SKM-1 (cell line): ENCODE measurements around the gene DARS2.

Experiments
- DNase-seq: peaks from one replicate; lab custom pipeline; 2025; ENCODE audit not compliant: unreplicated experiment; lab: John Stamatoyannopoulos, UW

The DARS2 gene

DNA sequence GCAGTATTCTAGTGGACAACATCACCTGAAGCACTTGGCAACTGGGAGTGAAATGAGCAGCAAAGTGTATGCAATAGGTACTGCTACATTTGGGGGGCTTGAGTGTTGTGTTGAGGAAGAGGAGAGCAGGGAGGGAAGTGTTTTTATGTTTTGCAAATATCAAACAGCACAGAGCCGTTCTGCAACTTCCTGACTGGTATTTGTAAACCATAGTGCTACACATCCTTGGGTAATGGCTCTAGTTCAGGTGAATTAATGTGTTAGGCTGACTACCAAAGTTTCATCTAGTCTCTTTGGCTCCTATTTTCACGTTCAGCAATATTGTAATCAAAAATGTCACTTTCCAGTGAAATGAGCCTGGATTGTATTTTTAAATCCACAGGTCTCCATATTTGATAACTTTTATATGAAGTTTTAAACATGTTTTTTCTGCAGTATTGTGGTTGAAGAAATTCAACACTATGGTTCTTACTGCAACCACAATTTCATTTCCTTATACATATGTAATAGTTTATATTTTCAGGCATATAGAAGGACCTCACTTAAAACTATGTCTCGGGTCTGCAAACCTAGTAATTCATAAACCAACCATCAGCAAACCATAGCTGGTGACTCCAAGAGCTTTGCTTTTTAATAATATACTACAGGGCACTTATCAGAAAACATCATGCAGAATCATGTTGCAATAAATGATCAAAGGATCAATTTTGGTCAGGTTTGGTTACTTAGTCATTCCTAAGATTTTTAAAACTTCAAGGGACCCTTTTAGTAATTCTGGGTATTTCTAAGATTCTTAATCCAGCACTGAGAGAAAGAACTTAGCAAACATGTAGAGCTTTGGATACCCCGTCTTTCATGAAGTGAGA is 62.5 kb downstream of the DARS2 start:
- DNase-seq = no peak

GRCh38 chr1:173887627-173888026 is 63.2 kb downstream of the DARS2 start:
- no peak for DNase-seq

DNA sequence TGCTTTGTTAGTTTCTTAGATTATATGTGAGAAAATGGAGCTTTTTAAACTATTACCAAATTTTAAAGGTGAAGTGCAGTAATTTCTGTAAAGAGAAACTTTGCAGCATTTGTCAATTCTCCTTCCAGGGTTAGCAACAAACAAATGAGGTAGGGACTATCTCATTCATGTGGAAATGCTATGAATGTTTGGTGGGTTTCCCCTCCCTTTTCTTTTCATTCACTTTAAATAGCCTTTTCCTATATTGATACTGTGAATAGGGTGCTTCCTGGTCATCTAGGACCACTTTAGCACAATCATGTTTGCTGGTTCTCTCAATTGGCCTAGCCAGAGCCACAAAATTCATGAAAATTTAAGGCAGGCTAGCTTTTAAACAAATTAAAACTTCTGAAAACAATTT is 64.3 kb downstream of the DARS2 start:
- no peak for DNase-seq

DNA sequence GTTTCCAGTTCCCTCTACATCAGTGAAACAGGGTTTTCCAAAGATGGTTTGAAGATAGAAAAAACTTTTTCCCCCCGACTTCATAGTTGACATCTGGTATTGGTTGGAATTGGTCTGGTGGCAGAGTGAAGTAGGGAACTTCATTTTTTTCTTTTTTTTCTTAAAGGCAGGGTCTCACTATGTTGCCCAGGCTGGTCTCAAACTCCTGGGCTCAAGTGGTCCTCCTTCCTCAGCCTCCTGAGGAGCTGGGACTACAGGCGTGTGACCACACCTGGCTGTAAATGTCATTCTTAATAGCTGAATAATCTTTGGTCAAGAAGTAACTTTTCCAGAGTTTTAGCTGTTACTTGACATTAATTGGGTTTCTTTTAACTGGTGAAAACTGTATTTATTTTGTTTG is 65.4 kb downstream of the DARS2 start:
- no peak for DNase-seq

DNA sequence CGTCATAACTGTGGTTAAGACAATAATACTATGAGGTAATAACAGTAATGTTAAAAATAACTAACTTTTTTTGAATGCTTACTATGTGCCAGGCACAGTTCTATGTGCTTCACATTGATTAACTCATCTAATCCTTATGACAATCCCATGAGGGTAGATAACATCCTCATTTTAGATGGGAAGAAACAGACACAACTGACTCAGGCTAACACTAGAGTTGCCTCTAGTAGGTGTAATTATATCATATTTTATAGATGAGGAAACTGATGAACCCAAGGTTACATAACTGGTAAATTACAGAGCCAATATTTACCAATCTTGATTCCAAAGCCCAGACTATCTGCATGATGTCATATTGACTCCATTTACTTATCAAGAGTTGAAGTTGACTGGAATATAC is 69.1 kb downstream of the DARS2 start:
- DNase-seq = no peak

DNA sequence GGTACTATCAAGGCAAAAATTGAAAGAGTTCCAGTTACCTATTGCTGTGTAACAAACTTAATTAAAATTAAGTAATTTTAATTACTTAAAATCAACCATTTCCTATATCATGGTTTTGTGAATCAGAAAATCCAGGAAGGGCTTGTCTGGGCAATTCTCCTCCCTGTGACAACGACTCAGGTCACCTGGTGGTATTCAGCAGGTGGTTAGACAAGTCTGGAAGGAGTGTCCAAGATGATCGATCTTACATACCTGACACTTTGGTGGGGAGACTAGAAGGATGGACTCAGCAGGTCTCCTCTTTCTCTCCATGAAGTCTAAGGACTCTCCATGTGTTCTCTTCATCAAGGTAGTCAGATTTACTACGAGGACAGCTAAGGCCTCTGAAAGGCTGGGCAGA is 69.7 kb downstream of the DARS2 start:
- no peak for DNase-seq

DNA sequence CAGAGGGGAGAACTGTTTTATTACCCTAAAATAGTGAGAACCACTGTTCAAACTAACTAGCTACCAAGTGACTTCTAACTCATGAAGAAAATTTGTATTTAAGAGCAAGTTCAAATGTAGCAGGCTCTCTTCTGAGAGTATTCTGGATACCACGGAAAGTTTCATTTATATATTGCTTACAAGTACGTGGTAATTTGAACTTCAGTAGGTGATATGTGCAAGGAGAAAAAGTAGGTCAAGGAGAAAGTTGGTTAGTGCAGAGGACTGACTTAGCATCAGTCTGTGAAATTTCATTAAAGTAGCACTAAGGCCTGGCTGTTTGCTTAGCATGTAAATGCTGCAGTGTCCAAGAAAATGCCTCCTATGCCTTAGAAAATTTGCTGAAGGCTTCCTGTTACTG is 76.0 kb downstream of the DARS2 start:
- DNase-seq = no peak

- DNase-seq = no peak
Observed at GRCh38 chr1:173900992-173901391, 76.5 kb downstream of the DARS2 start.

- no peak for DNase-seq
Observed at GRCh38 chr1:173903827-173904531, 79.5 kb downstream of the DARS2 start.
